ENCODE measurements around the gene NAA50.

NAA50 gene

DNA sequence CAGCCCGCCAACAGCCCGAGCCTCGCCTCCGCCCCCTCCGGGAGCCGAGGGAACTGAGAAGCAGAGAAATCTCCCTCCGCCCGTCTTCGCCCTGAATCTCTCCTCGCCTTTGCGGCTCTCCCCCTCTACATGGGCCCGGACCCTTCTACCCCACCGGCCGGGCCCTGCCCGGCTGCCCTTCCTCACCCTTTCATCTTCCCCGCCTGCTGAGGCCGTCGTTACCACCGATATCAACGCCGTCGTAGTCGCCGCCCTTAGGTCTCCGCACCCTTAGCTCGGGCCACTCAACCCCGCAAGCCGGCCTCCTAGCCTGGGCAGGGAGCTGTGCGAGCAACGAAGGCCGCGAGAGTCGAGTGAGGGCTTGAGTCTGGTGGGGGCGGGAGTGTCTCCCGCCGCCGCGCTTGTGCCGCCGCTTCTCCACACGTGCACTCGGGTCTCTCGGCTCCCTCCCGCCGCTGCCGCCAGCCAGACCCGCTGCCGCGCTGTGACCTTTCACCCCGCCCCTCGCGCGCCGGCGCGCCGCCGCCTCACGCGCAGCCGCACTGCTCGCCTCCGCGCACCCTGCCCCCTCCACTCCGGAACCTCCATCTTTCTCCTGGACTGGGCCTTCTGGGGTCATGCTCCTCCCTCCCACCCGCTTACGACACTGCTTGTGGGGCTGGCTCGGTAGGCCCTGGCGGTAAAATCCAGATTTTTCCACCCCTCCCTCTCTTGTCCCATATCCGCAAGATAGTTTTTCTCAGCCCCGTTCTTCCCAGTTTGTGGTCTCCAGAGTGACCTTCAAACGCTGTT lies at the start of gene NAA50:
Gene NAA50, minus strand, starts transcription at position 494 of the 792 bp plus-strand sequence. Its CDS starts 300 bp downstream, at position 194.
- peak; percentile 94 to 97 (median 97) for DNase-seq

DNA sequence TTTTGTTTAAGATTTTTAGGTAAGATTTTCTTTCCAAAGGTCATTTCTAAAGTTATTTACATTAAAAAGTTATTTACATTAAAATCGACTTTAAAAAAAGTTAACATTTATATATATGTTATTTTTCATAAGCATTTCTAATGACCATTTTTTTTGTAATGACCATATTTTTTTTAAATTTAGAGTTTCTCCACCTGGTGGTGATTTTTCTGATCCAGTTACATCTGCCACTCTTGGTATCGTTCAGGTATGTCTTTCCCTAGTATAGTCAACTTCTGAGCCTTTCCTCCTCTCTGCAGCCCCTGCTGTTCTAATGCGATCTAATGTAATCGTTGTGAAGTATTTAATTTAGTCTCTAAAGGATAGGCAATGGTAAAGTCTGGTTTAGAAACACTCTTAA lies 49.6 kb upstream of the NAA50 start:
- no peak for DNase-seq

DNA sequence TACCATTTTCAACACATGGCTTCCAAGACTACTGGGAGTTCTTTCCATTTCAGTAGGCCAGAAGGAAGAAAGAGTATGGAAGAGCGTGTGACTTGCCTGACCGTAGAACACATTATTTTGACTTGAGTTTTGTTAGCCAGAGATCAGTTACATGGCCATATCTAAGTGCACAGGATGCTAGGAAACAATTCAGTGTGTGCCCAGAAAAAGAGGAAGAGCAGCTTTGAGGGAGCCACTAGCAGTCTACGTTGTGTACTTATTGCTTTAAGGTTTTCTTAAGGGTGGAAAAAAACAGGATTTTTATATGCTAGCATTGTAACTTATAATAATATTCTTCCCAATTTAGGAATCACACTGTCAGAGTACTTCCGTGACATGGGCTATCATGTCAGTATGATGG lies 48.5 kb upstream of the NAA50 start:
- DNase-seq = no peak

DNA sequence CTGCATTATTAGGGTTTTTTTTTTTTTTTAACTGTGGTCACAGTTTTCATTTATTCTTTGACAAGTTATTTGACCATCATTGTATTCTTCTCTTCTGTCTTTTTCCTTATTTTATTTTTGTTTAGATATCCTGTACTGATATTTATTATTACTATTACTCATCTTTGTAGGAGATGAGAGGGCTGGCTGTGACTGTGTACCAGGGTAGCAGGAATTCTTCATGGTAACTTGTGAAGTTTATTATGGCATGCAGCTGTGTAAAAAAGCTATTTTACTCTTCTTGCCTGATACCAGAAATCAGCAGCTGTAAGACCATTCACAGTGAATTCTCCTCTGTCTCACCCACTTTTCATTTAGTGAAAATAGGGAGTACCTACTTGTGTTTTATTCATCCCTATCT lies 45.3 kb upstream of the NAA50 start:
- DNase-seq = no peak

GRCh38 chr3:113783980-113784379 lies 37.9 kb upstream of the NAA50 start:
- peak; percentile 53 to 77 (median 59) for DNase-seq

GRCh38 chr3:113783463-113783862 lies 37.4 kb upstream of the NAA50 start:
- DNase-seq = peak; percentile 61 to 83 (median 66)

DNA sequence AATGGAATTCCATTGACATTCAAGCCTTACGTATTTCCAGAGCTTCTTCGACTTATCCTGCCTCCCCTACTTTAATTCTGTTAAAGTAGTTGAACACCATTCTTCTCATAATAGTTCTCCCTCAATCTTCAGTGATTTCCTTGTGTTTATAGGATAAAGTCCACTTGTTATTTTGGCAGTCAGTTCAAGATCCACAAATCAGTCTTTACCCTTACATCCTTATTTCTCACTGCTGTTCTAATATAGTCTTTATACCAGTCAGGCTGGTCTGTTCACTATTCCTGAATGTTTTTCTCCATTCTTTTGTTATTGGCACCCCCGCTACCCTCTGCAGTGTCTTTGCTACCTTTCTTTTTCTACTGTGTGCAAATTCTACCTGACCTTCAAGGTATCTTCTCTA lies 30.5 kb upstream of the NAA50 start:
- DNase-seq = no peak

- peak; percentile 65 to 80 (median 73) for DNase-seq
Observed at GRCh38 chr3:113775516-113775915, 29.5 kb upstream of the NAA50 start.

DNA sequence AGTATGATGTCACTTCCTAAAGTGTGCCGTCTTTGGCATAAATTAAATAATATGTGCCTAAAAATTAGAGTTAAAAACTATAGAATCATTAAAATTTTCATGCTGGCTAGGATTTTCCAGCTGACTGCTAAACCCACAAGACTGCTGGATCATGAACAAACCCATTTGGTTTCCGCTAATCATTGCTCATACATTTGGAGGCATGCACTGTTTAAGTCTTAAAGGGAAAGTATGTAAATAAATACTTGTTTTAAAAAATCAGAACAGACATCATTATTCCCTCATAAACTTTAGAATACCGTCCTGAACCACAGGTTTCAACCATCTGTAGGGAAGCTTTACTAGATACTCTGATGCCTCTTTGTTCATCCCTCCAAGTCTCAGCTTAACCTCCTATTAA lies 27.3 kb upstream of the NAA50 start:
- DNase-seq = peak; percentile 42 to 67 (median 52)

- DNase-seq = no peak
Observed at GRCh38 chr3:113771993-113772392, 25.9 kb upstream of the NAA50 start.

- DNase-seq = peak; percentile 64 to 73 (median 70)
Observed at GRCh38 chr3:113769551-113769950, 23.5 kb upstream of the NAA50 start.

GRCh38 chr3:113764698-113765097 lies 18.6 kb upstream of the NAA50 start:
- DNase-seq = no peak

DNA sequence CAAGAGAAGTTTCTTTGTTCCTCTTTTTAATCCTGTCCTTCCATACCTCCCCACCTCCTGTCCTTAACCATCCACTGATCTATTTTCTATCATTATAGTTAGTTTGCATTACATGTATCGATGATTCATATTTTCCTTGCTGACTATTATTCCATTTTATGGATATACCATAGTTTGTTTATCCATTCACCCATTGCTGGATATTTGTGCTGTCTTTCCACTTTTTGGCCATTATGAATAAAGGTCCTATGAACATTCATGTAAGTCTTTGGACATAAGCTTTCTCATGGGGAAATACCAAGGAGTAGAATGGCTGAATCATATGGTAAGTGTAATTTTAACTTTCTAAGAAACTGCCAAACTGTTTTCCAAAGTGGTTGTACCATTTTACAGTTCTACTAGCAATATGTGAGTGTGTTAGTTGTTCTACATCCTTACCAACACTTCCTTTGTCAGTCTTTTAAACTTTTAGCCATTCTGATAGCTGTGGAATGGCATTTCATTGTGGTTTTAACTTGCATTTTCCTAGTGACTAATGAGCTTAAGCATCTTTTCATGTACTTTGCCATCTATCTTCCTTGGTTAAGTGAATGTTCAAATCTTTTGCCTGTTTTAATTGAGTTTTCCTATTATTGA lies 12.5 kb upstream of the NAA50 start:
- peak in 2 of 3 donors; percentile 35 to 52 for DNase-seq

DNA sequence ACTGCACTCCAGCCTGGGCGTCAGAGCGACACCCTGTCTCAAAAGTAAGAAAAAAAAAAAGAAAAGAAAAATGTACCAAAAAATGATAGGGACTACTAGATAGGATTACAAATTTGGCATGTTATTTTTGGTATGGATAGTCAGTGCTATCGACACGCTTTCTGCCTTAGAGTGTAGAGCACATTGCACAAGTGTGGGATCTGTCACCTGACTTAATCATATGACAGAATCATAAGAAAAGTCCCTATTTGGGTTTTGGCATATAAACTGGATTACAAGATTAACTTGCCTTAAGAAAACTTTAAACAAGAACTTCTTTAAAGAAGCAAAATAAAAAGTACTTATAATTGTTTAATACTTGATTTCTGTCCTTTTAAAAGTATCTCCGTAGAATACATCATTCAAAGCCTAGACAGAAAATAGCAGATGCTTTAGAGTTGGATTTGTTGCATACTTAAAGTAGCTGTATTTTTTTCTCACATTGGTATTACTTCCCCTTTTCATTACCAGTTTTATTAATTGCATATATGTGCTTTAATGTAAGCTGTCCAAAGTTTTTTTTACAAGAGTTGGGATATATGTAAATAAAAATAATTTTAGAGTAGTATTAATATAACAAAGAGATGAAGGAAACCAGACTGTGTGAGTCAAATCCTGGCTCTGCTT lies 8.6 kb upstream of the NAA50 start:
- peak; percentile 54 to 71 (median 71) for DNase-seq

- no peak for DNase-seq
Observed at GRCh38 chr3:113753376-113753985, 7.4 kb upstream of the NAA50 start.

DNA sequence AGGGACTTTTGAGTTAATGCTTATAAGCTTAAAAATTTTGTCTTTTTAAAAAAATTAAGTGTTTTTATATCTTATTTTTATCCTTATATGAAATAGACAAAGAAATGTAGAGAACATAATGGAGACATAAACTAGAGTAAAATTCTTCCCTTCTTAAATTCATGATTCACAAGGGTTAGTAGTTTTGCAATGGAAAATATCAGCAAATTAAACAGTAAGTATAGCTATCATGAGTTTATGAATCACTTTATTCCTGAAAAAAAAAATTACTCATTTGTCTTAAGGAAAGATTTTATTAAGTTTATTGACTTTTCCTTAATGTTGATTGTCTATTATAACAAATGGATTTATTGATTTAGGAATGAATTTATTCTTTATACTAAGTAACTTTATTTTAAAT lies 5.1 kb upstream of the NAA50 start:
- peak in 2 of 3 donors; percentile 72 to 88 for DNase-seq

GRCh38 chr3:113747283-113748046 lies 1.4 kb upstream of the NAA50 start:
- DNase-seq = peak; percentile 45 to 68 (median 54)

DNA sequence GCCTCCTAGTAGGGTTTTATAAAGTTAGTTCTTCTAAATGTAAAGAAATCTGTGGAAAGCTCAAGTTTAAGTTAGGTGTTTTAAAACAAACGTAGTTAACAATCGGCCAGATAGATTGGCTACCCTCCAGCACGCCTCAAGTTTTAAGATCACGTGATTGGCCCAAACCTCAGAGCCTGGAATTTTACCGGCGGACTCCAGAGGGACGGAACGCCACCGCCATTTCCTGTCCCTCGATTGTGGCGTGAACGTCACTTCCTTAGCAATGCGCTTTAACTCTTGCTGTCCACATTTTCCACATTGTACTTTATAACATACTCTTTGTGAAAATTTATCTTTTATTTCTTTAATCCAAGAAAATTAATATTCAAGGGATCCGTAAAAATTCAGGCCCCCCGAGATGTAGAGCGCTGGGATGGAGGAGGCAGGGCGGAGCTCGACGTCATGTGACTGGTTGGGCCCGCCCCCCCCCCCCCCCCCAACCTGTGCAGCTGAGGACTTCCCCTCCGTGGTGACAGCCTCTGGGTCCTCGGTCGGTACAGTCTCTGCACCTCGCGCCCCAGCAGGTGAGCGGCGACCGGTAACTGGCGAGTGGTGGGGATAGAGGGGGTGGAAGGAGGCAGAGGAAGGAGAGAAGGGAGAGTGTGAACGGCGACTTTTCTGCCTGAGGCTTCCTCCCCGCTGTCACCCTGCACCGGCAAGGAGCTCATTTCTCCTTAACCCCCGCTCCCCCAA lies 666 bp upstream of the NAA50 start, which contains the start of gene ATP6V1A:
Gene ATP6V1A, plus strand, starts transcription at position 488 of the 735 bp plus-strand sequence. CDS start 31,719 bp downstream, outside the sequence.
- peak; percentile 94 to 96 (median 96) for DNase-seq

DNA sequence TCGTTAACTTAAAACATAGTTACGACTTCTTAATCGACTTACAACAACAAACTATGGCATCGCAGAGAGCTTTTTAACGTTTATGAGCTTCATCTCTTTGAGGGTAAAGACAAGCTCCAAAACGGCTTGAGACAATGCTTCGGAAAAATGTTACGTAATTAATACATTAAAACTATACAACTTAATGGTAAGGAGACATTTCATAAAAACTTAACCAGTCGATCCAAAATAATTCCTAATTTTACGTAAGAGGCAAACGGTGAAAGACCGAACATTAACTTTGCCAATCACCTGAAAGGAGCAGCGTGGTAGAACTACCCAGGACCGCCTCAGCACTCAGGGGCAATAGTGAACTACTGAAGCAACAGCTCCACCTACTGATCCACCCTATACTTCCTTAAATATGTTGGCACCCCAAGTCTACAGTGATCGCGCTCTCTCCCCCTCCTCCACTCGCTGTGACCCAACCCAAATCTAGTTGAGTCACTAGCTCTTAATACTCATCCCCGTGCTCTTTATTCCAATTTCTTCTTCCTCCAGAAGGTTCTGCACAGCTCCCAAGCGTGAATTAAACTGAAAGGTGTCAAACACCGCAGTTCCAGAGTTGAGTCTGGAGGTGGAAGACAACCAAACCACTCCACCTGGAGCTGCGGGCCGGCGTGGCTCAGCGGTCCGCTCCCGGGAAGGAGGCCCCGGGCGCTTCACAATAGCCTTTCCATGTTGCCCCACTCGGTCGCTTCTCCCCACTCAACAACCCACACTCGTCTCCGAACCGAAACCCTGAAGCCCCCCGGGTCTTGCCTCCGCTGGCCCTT lies 901 bp downstream of the NAA50 start:
- DNase-seq = peak; percentile 92 to 96 (median 95)

- DNase-seq = no peak
Observed at GRCh38 chr3:113743006-113743630, 2.9 kb downstream of the NAA50 start.

All from suppressor macrophage treated with lipopolysaccharide for 1 hour (primary cell).